ENCODE measurements around the gene CDT1.

GRCh38 chr16:88830783-88831182 lies 27.2 kb downstream of the CDT1 start:
- TF ChIP-seq POLR2AphosphoS5 (IDR thresholded peaks at IDR 0.05; ENCODE audit: low read depth, low read length), result no peak
- TF ChIP-seq POLR2A (IDR thresholded peaks at IDR 0.05; ENCODE audit: low read depth, low read length), result no peak
- TF ChIP-seq TAF1 (IDR thresholded peaks at IDR 0.05; ENCODE audit: borderline replicate concordance, low read depth, low read length), result no peak
